Activated CD4-positive, alpha-beta T cell treated with anti-CD3 and anti-CD28 coated beads, Interleukin-2, Interleukin-4, amounts not matched to agents 100 ng/mL and 50 ng/mL, durations not matched to agents 16 hours and 8 hours (primary cell): Measurements from ENCODE around the gene SCIMP.
"Not testable (repeated sequence)": the region's sequence is repeated elsewhere in the genome, so short reads cannot be mapped to it uniquely, and the experiment has no call there.

Experiments
- DNase-seq: peaks from one replicate; pipeline ENCODE4 v3.0.0-alpha.2; 2020; ENCODE audit warnings: low spot score

Gene SCIMP

DNA sequence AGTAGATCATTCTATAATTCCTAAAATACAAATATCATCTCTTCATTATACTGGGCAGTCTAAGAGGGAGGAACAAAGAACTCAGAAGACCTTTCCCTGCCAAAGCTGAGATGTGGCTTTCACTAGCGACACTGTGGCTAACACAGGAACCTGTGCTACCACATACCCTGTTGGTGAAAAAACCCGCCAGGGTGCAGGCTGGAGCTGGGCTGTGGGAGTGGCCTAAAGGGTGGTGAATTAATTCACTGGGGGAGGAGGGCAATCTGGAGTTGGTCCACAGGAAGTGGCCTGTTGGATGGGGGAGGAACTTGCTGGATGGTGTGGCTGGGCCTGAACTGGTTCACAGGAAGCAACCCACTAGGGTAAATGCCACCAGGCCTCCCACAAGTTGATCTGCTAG, 50.4 kb downstream of the SCIMP start:
- no peak for DNase-seq

DNA sequence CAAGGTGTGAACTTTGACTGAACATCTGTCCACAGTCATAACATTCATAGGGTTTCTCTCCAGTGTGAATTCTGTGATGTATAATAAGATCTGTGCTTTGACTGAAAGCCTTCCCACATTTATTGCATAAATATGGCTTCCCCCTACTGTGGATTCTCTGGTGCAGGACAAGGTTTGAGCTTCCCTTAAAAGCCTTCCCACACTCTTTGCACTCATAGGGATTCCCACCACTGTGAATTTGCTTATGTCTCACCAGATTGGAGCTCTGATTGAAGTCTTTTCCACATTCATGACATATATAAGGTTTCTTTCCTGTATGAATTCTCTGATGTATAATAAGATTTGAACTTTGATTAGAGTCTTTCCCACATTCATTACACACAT, 51.3 kb downstream of the SCIMP start:
- no peak for DNase-seq

DNA sequence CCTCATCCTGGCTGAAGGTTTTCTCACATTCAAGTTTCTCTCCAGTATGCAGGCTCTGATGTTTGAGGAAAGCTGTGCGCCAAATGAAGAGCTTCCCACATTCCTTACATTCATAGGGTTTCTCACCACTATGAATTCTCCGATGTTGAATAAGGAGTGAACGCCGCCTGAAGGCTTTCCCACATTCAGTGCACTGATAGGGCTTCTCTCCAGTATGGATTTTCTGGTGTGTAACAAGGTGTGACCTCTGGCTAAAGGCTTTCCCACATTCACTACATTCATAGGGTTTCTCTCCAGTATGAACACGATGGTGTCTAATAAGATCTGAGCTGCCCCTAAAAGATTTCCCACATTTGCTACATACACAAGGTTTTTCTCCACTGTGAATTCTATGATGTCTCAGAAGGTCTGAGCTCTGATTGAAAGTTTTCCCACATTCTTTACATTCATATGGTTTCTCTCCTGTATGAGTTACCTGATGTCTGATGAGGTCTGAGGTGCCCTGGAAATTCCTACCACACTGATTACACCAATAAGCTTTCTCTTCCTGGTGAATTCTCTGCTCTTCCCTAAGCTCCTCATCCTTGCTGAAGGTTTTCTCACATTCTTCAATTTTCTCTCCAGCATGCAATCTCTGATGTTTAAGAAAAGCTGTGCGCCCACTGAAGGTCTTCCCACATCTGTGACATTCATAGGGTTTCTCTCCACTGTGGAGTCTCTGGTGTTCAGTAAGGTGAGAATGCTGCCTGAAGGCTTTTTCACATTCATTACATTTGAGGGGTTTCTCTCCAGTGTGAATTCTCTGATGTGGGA, 51.9 kb downstream of the SCIMP start:
- DNase-seq: no peak

GRCh38 chr17:5181509-5182305, 53.0 kb downstream of the SCIMP start:
- no peak for DNase-seq

DNA sequence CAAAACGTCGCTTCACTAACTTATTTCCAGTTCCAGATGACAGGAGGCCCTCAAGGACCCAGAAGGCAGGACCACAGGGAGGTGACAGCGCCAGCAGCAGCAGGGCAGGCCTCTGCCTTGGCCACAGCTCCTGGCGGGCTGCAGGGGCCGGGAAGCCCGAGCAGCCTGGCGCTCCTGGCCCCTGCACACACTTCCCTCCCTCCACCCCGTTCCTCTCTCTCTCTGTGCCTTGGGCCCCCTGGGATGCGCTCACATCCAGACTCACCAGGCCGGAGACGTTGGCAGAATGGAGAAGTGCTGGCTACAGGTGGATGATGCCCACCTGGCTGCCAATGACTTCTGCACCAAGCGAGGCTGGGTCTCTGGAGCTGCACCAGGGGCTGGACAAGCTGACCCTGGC, 55.7 kb downstream of the SCIMP start:
- no peak for DNase-seq

- DNase-seq: not testable (repeated sequence)
Measured at GRCh38 chr17:5175027-5175426, 59.6 kb downstream of the SCIMP start.

GRCh38 chr17:5165791-5166564, 68.7 kb downstream of the SCIMP start:
- DNase-seq: not testable (repeated sequence)

DNA sequence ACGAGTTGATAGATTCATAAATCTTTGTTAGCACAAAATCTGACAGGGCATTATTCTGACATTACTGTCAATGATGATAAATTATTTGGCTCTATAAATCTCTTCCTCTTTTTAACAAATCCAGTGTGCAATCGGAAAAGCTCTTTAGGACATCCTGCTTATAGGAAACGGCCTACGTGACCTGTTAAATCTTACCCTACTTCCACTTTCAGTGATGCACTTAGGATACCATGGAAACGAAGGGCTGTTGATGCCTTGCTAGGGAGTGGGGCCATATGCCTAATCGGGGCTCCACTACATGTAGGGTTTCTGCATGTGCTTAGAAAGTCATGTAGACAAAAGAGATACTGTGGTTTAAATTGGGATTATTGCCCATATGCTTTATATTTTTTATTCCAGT, 70.2 kb downstream of the SCIMP start:
- no peak for DNase-seq

DNA sequence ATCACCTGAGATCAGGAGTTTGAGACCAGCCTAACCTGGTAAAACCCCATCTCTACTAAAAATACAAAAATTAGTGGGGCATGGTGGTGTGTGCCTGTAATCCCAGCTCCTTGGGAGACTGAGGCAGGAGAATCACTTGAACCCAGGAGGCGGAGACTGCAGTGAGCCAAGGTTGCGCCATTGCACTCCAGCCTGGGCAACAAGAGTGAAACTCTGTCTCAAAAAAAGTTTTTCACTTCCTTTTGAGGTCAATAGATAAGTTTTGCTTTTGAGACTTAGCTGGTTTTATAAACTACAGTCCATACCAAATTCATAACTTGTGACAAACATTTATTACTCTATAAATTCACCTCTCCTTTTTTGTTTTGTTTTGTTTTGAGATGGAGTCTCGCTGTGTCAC, 72.9 kb downstream of the SCIMP start:
- DNase-seq: not testable (repeated sequence)

DNA sequence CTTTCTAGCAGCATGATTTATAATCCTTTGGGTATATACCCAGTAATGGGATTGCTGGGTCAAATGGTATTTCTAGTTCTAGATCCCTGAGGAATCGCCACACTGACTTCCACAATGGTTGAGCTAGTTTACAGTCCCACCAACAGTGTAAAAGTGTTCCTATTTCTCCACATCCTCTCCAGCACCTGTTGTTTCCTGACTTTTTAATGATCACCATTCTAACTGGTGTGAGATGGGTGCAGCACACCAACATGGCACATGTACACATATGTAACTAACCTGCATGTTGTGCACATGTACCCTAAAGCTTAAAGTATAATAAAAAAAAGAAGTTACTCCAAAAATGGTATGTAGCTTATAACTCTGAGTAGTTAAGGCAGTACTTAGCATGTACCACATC, 74.0 kb downstream of the SCIMP start:
- DNase-seq: not testable (repeated sequence)
